SK-N-SH treated with all-trans-retinoic acid at 6 μM for 48 hours (cell line): ENCODE measurements around the gene ZNF446.

Source experiments
- ARNTL ChIP-seq: fragments of 450-650 bp; formaldehyde crosslinking; IDR thresholded peaks from 2 replicates; pipeline ENCODE4 v1.5.0; 2020; ENCODE audit warnings: low read depth, mild to moderate bottlenecking, moderate library complexity, borderline replicate concordance
- BACH2 ChIP-seq: fragments of 250-450 bp; sonication (Bioruptor Pico); IDR thresholded peaks from 2 replicates; pipeline ENCODE4 v1.9.0; 2021; ENCODE audit warnings: mild to moderate bottlenecking, borderline replicate concordance
- CSDC2 ChIP-seq: fragments of 250-450 bp; sonication (Bioruptor Pico); IDR thresholded peaks from 2 replicates; pipeline ENCODE4 v1.5.0; 2020; ENCODE audit warnings: mild to moderate bottlenecking, moderate library complexity
- OSR1 ChIP-seq: fragments of 250-450 bp; sonication (Bioruptor Pico); IDR thresholded peaks from 2 replicates; pipeline ENCODE4 v1.8.0; 2022; ENCODE audit warnings: moderate library complexity, mild to moderate bottlenecking, inconsistent platforms
- PPARA ChIP-seq: fragments of 250-450 bp; sonication (Bioruptor Pico); IDR thresholded peaks from 2 replicates; pipeline ENCODE4 v1.5.0; 2020; ENCODE audit warnings: mild to moderate bottlenecking, borderline replicate concordance
- RARB ChIP-seq: fragments of 250-450 bp; sonication (Bioruptor Pico); IDR thresholded peaks from 2 replicates; pipeline ENCODE4 v1.8.0; 2021; ENCODE audit warnings: mild to moderate bottlenecking, moderate library complexity
- SNAI2 ChIP-seq: fragments of 250-450 bp; sonication (Bioruptor Pico); IDR thresholded peaks from 2 replicates; pipeline ENCODE4 v1.5.0; 2020; ENCODE audit warnings: mild to moderate bottlenecking, moderate library complexity
- TCF4 ChIP-seq: fragments of 250-450 bp; sonication (Bioruptor Pico); IDR thresholded peaks from 2 replicates; pipeline ENCODE4 v1.8.0; 2021; ENCODE audit warnings: mild to moderate bottlenecking, moderate library complexity, borderline replicate concordance
- ZFP3 ChIP-seq: fragments of 250-450 bp; sonication (Bioruptor Pico); IDR thresholded peaks from 2 replicates; pipeline ENCODE4 v1.5.0; 2020; ENCODE audit warnings: mild to moderate bottlenecking, moderate library complexity
- ZNF8 ChIP-seq: fragments of 450-650 bp; formaldehyde crosslinking; IDR thresholded peaks from 2 replicates; pipeline ENCODE4 v1.5.0; 2020; ENCODE audit warnings: mild to moderate bottlenecking, moderate library complexity
- TF ChIP-seq, protein P1 (sequence below): fragments of 250-450 bp; sonication (Bioruptor Pico); IDR thresholded peaks from 2 replicates; pipeline ENCODE4 v1.5.0; 2020; ENCODE audit warnings: mild to moderate bottlenecking, moderate library complexity
- TF ChIP-seq, protein P2 (sequence below): fragments of 250-450 bp; sonication (Bioruptor Pico); IDR thresholded peaks from 2 replicates; pipeline ENCODE4 v1.8.0; 2020; ENCODE audit warnings: mild to moderate bottlenecking, moderate library complexity, borderline replicate concordance

DNA sequence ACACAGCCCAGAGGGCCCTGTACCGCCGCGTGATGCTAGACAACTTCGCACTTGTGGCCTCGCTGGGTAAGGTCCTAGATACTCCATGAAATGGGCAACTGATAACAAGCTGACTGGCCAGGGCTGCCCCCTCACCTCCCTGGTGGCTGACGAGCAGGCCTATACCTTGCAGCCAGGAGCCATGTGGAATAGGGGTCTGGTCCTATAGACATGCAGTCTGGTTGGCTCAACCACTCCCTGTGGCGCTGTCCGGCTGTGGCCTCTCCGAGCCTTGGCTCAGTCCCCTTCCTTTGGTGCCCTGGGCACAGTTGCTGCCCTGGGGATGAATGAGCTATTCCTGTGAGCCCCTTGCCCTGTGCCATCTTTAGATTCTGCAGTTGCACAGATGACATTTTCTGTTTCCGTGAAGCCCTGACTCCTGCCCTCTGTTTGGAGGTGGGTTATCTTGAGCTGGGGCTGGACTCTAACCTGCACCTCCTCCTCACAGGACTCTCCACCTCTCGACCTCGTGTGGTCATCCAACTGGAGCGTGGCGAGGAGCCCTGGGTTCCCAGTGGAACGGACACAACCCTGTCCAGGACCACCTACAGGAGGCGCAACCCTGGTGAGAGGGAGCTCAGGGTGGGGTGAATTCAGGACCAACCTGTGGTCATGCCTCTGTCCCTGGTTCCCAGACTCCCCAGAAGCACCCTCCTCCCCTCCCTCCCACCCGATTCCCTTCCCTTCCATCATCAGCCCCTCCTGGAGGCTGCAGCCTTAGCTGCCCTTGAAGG, 6.7 kb upstream of the ZNF446 start:
- TF ChIP-seq TCF4 (CRISPR knock-in tag) (no peak), OSR1 (CRISPR knock-in tag) (no peak), ARNTL (CRISPR knock-in tag) (no peak), CSDC2 (CRISPR knock-in tag) (no peak), PPARA (CRISPR knock-in tag) (no peak), BACH2 (CRISPR knock-in tag) (no peak), ZNF8 (CRISPR knock-in tag) (no peak), ZFP3 (no peak), SNAI2 (CRISPR knock-in tag) (no peak), RARB (CRISPR knock-in tag) (no peak)
- TF ChIP-seq, protein P1, sequence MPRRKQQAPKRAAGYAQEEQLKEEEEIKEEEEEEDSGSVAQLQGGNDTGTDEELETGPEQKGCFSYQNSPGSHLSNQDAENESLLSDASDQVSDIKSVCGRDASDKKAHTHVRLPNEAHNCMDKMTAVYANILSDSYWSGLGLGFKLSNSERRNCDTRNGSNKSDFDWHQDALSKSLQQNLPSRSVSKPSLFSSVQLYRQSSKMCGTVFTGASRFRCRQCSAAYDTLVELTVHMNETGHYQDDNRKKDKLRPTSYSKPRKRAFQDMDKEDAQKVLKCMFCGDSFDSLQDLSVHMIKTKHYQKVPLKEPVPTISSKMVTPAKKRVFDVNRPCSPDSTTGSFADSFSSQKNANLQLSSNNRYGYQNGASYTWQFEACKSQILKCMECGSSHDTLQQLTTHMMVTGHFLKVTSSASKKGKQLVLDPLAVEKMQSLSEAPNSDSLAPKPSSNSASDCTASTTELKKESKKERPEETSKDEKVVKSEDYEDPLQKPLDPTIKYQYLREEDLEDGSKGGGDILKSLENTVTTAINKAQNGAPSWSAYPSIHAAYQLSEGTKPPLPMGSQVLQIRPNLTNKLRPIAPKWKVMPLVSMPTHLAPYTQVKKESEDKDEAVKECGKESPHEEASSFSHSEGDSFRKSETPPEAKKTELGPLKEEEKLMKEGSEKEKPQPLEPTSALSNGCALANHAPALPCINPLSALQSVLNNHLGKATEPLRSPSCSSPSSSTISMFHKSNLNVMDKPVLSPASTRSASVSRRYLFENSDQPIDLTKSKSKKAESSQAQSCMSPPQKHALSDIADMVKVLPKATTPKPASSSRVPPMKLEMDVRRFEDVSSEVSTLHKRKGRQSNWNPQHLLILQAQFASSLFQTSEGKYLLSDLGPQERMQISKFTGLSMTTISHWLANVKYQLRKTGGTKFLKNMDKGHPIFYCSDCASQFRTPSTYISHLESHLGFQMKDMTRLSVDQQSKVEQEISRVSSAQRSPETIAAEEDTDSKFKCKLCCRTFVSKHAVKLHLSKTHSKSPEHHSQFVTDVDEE: no peak
- TF ChIP-seq, protein P2, sequence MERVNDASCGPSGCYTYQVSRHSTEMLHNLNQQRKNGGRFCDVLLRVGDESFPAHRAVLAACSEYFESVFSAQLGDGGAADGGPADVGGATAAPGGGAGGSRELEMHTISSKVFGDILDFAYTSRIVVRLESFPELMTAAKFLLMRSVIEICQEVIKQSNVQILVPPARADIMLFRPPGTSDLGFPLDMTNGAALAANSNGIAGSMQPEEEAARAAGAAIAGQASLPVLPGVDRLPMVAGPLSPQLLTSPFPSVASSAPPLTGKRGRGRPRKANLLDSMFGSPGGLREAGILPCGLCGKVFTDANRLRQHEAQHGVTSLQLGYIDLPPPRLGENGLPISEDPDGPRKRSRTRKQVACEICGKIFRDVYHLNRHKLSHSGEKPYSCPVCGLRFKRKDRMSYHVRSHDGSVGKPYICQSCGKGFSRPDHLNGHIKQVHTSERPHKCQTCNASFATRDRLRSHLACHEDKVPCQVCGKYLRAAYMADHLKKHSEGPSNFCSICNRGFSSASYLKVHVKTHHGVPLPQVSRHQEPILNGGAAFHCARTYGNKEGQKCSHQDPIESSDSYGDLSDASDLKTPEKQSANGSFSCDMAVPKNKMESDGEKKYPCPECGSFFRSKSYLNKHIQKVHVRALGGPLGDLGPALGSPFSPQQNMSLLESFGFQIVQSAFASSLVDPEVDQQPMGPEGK (CRISPR knock-in tag): no peak
